GM12878 (cell line): ENCODE measurements around the gene POU2F1. TPM values are rescaled to one million over a fixed set of nuclear protein-coding genes. Genes with fewer than 3 reads are reported as not detected.

Experiments used
- ATAC-seq: fragments of 200-7000 bp; cut with Tn5 transposase; 3 replicates; pipeline ENCODE4 v1.9.1; 2020; ENCODE audit warnings: mild to moderate bottlenecking, moderate library complexity
- BruUV-seq: library from RNA; stranded (reverse); fragments of 400-500 nt; replicated peaks from 2 replicates; lab custom pipeline; 2021; lab: Mats Ljungman, UMichigan
- CTCF ChIA-PET: fragments of 300-600 bp; sonication (Branson Sonifier 250); formaldehyde crosslinking; extraction: SDS; loops from one replicate; lab custom pipeline; 2021; ENCODE audit warnings: inconsistent platforms; lab: Yijun Ruan, JAX
- POLR2A ChIA-PET: fragments of 350-600 bp; formaldehyde crosslinking; extraction: SDS; loops from one replicate; lab custom pipeline; 2021; ENCODE audit warnings: inconsistent platforms; lab: Charles Lee
- RAD21 ChIA-PET: fragments of 300-600 bp; sonication (Branson Sonifier 250); formaldehyde crosslinking; loops from one replicate; lab custom pipeline; 2023; ENCODE audit warnings: antibody characterized with exemption; ENCODE audit not compliant: unreplicated experiment; lab: Charles Lee
- SMC1A ChIA-PET: fragments of 300-600 bp; sonication (Branson Sonifier 250); formaldehyde crosslinking; loops from one replicate; lab custom pipeline; 2023; ENCODE audit not compliant: unreplicated experiment, uncharacterized antibody; lab: Charles Lee
- DNase-seq: peaks from one replicate; pipeline ENCODE4 v3.0.0-alpha.2; 2011; ENCODE audit warnings: low read depth, low spot score
- FAIRE-seq: peaks from 3 replicates; lab custom pipeline; 2011; peaks lifted over from hg19 to GRCh38; lab: Jason Lieb, UNC
- H2AFZ ChIP-seq: 2 replicates; pipeline ENCODE4 v1.6.0; 2011; ENCODE audit warnings: low read depth, low read length, control low read depth; ENCODE audit not compliant: control insufficient read depth
- H3K27ac ChIP-seq: 2 replicates; pipeline ENCODE4 v1.5.1; 2011; ENCODE audit warnings: control low read depth; ENCODE audit not compliant: control insufficient read depth, insufficient read depth
- H3K27me3 ChIP-seq, 2 experiments: replicated peaks in 1 of 2; 2 replicates each; pipeline versions ENCODE4 v1.6.0 to v1.6.1; 2011; ENCODE audit warnings: low read length in 1 of 2; ENCODE audit not compliant: control insufficient read depth in 2 of 2, insufficient read depth in 2 of 2
- H3K36me3 ChIP-seq, 2 experiments: 2 replicates each; pipeline ENCODE4 v1.5.1; 2011; ENCODE audit warnings: low read length in 1 of 2; ENCODE audit not compliant: control insufficient read depth in 2 of 2, insufficient read depth in 2 of 2
- H3K4me1 ChIP-seq: 2 replicates; pipeline ENCODE4 v1.6.1; 2011; ENCODE audit warnings: mild to moderate bottlenecking, low read length, moderate library complexity, mixed read lengths; ENCODE audit not compliant: control insufficient read depth, insufficient read depth
- H3K4me2 ChIP-seq: 2 replicates; pipeline ENCODE4 v1.6.0; 2011; ENCODE audit warnings: control low read depth; ENCODE audit not compliant: control insufficient read depth, insufficient read depth
- H3K4me3 ChIP-seq: fragments of 200-600 bp; sonication (generic); 2 replicates; pipeline ENCODE4 v1.5.1; 2016
- H3K79me2 ChIP-seq: 2 replicates; pipeline ENCODE4 v1.6.0; 2011; ENCODE audit warnings: low read length; ENCODE audit not compliant: control insufficient read depth, insufficient read depth
- H3K9ac ChIP-seq: 2 replicates; pipeline ENCODE4 v1.8.0; 2011; ENCODE audit warnings: low read length, control low read depth, mixed read lengths; ENCODE audit not compliant: control insufficient read depth, insufficient read depth
- H3K9me3 ChIP-seq: replicated peaks from 3 replicates; pipeline ENCODE4 v1.5.1; 2011; ENCODE audit warnings: mild to moderate bottlenecking, low read length; ENCODE audit not compliant: control insufficient read depth, insufficient read depth
- H4K20me1 ChIP-seq: 2 replicates; pipeline ENCODE4 v1.6.0; 2011; ENCODE audit not compliant: control insufficient read depth, insufficient read depth
- CEBPZ ChIP-seq: fragments of 150-350 bp; IDR thresholded peaks from 2 replicates; pipeline ENCODE4 v1.6.1; 2016; ENCODE audit warnings: low read depth, low read length
- CHD4 ChIP-seq: fragments of 200-600 bp; sonication (generic); IDR thresholded peaks from 2 replicates; pipeline ENCODE4 v1.6.1; 2016; ENCODE audit warnings: mild to moderate bottlenecking
- GATAD2B ChIP-seq: fragments of 450-650 bp; conservative IDR thresholded peaks from 2 replicates; pipeline ENCODE4 v1.6.1; 2017; ENCODE audit warnings: low read depth, mild to moderate bottlenecking, moderate library complexity
- IKZF2 ChIP-seq, 2 experiments: fragments of 450-650 bp; IDR thresholded peaks; 2 replicates each; pipeline ENCODE4 v1.6.1; 2017; ENCODE audit warnings: mild to moderate bottlenecking in 2 of 2, moderate library complexity in 2 of 2
- JUND ChIP-seq: IDR thresholded peaks from 2 replicates; pipeline ENCODE4 v1.6.1; 2012; ENCODE audit warnings: low read depth, mild to moderate bottlenecking, low read length, improper control_type of control experiment, moderate library complexity
- KDM1A ChIP-seq: fragments of 200-600 bp; sonication (generic); IDR thresholded peaks from 2 replicates; pipeline ENCODE4 v1.6.1; 2016; ENCODE audit warnings: borderline replicate concordance
- MTA3 ChIP-seq: IDR thresholded peaks from 2 replicates; pipeline ENCODE4 v1.6.1; 2012; ENCODE audit warnings: low read length, inconsistent platforms, borderline replicate concordance
- NR2C2 ChIP-seq: IDR thresholded peaks from 2 replicates; pipeline ENCODE4 v1.6.1; 2011; ENCODE audit warnings: borderline replicate concordance, low read depth; ENCODE audit not compliant: control insufficient read depth, insufficient read length
- NR2F1 ChIP-seq: fragments of 450-650 bp; conservative IDR thresholded peaks from 2 replicates; pipeline ENCODE4 v1.6.1; 2017; ENCODE audit warnings: mild to moderate bottlenecking
- POLR2A ChIP-seq: IDR thresholded peaks from 2 replicates; pipeline ENCODE4 v1.6.1; 2011; ENCODE audit warnings: low read depth, mild to moderate bottlenecking, low read length
- POLR2AphosphoS2 ChIP-seq: IDR thresholded peaks from 2 replicates; pipeline ENCODE4 v1.6.1; 2011; ENCODE audit warnings: low read depth, mild to moderate bottlenecking, low read length, improper control_type of control experiment, moderate library complexity
- RBBP5 ChIP-seq: fragments of 200-600 bp; sonication (generic); conservative IDR thresholded peaks from 2 replicates; pipeline ENCODE4 v1.6.1; 2016
- RELB ChIP-seq: fragments of 450-650 bp; IDR thresholded peaks from 2 replicates; pipeline ENCODE4 v1.6.1; 2017; ENCODE audit warnings: low read depth, mild to moderate bottlenecking, moderate library complexity
- RUNX3 ChIP-seq: IDR thresholded peaks from 2 replicates; pipeline ENCODE4 v1.6.1; 2012; ENCODE audit warnings: low read length, inconsistent platforms
- SIN3A ChIP-seq: IDR thresholded peaks from 2 replicates; pipeline ENCODE4 v1.6.1; 2012; ENCODE audit warnings: low read depth, low read length, improper control_type of control experiment
- SMC3 ChIP-seq: IDR thresholded peaks from 2 replicates; pipeline ENCODE4 v1.6.1; 2011; ENCODE audit warnings: low read length, improper control_type of control experiment, borderline replicate concordance
- SRF ChIP-seq, 2 experiments: IDR thresholded peaks; 2 replicates each; pipeline ENCODE4 v1.6.1; 2011; ENCODE audit warnings: low read depth in 2 of 2, low read length in 2 of 2, mild to moderate bottlenecking in 1 of 2, moderate library complexity in 1 of 2
- STAT3 ChIP-seq: IDR thresholded peaks from 2 replicates; pipeline ENCODE4 v1.6.1; 2011; ENCODE audit warnings: low read depth, low read length, improper control_type of control experiment
- TARDBP ChIP-seq: IDR thresholded peaks from 2 replicates; pipeline ENCODE4 v1.6.1; 2016; ENCODE audit warnings: borderline replicate concordance
- YBX1 ChIP-seq: fragments of 450-650 bp; IDR thresholded peaks from 2 replicates; pipeline ENCODE4 v1.6.1; 2016; ENCODE audit warnings: antibody characterized with exemption
- YY1 ChIP-seq: IDR thresholded peaks from 2 replicates; pipeline ENCODE4 v1.6.1; 2011; ENCODE audit warnings: low read depth, mild to moderate bottlenecking, low read length
- ZNF274 ChIP-seq: IDR thresholded peaks from one replicate; pipeline ENCODE4 v1.8.0; 2011; ENCODE audit not compliant: insufficient read length, insufficient read depth
- WGBS: methylation state at CpG from one replicate; pipeline ENCODE4 v1.1.6; 2016; ENCODE audit warnings: low lambda C conversion rate; ENCODE audit not compliant: insufficient replicate concordance, insufficient coverage; ENCODE audit errors: missing lambda C conversion rate; 5-methylcytosine and 5-hydroxymethylcytosine counted together
- in situ Hi-C: fragments of 300-500 bp; cut with MboI; formaldehyde crosslinking; loops from 9 replicates; pipeline ENCODE4 v1.14.3; 2018; ENCODE audit warnings: mixed read lengths
- intact Hi-C: fragments of 100-400 bp; cut with micrococcal nuclease; formaldehyde crosslinking; loops from one replicate; pipeline ENCODE4 v1.14.2; 2022; ENCODE audit not compliant: unreplicated experiment
- polyA plus RNA-seq, 11 experiments: library from polyadenylated mRNA; depleted of rRNA in 4 of 11; unstranded in 6 of 11; stranded (reverse) in 5 of 11; fragments of >200 nt; fragmentation: Nextera tagmentation in 4 of 11; fragmentation: Illumina TruSeq in 1 of 11; extraction: Ambion mirVana in 4 of 11; extraction: Trizol in 1 of 11; gene quantifications; 1 replicate in 1 of 11; 2 replicates in 10 of 11; pipeline versions ENCODE4 v1.2.1 to v1.2.3, GENCODE V29; 2011 to 2016; ENCODE audit warnings: inconsistent platforms in 2 of 11, missing spikeins in 2 of 11, low read depth in 1 of 11
- total RNA-seq, 4 experiments: library from RNA; depleted of rRNA in 3 of 4; stranded (reverse); fragments of >200 nt in 3 of 4; fragmentation: Illumina TruSeq in 1 of 4; extraction: Trizol in 1 of 4; gene quantifications; 2 replicates each; pipeline versions ENCODE4 v1.2.1 to v1.2.3, GENCODE V29; 2013 to 2021

Gene POU2F1
- total and polyA plus RNA-seq, 10 of the 15 experiments (the other 5 are each of a cell fraction or from before 2014, with no cell fraction given): 2.5 to 21.7 (median 12.5) TPM

GRCh38 chr1:167328816-167329483, 108.3 kb downstream of the POU2F1 start:
- POLR2A ChIA-PET: interaction anchor here (0.5 to 3.2 kb wide), 15 partner anchors 12 to 387 kb away, joined by 3 to 13 read pairs (median 3); partner anchors contain the start of gene POU2F1
- CTCF ChIA-PET: interaction anchor here (0.9 to 6.4 kb wide), 10 partner anchors 8 to 386 kb away, joined by 3 to 56 read pairs (median 4); partner anchors contain the start of gene POU2F1
- Histone ChIP-seq H3K4me2 (peak overlapping the region; percentile 91), H3K27me3 (no peaks in the 10 kb centered on the region), H3K9me3 (peaks cover 6% of the 10 kb centered on the region; the same call in 2 of the 3 replicates), H3K4me1 (peaks cover 36% of the 10 kb centered on the region), H3K79me2 (peaks cover 44% of the 10 kb centered on the region), H4K20me1 (no peaks in the 10 kb centered on the region), H2AFZ (peak overlapping the region; percentile 64), H3K9ac (peak overlapping the region; percentile 54), H3K27ac (peak overlapping the region; percentile 82), H3K36me3 (no peaks in the 10 kb centered on the region), H3K4me3 (peak overlapping the region; percentile 72)
- DNase-seq (peak; percentile 84), ATAC-seq (peak; percentile 77), FAIRE-seq (peak; percentile 89)
- SMC1A ChIA-PET: interaction anchor here (0.9 to 5.3 kb wide), 21 partner anchors 9 to 359 kb away, joined by 3 to 63 read pairs (median 6); partner anchors contain the start of gene POU2F1
- in situ Hi-C loops: no loop called here
- under 1% methylated on average over 8 of the region's 8 CpGs for WGBS
- intact Hi-C loops: loop anchor here (2.0 kb wide), 1 partner anchor 108 kb away; the partner anchor contains the start of gene POU2F1
- RAD21 ChIA-PET: interaction anchor here (0.7 to 6.5 kb wide), 15 partner anchors 9 to 110 kb away, joined by 3 to 53 read pairs (median 4); partner anchors contain the start of gene POU2F1
- BruUV-seq: no TSS peak
- no peak for TF ChIP-seq MTA3
- no peak for TF ChIP-seq KDM1A
- peak; percentile 29 to 36; a peak in 2 of 4 replicates for TF ChIP-seq IKZF2 (IDR thresholded peaks at IDR 0.05)
- TF ChIP-seq RBBP5: no peak
- no peak for TF ChIP-seq STAT3
- no peak for TF ChIP-seq POLR2AphosphoS2
- no peak for TF ChIP-seq JUND
- TF ChIP-seq SRF (IDR thresholded peaks at IDR 0.05; ENCODE audit: low read depth in 2 of 2, low read length in 2 of 2): no peak
- TF ChIP-seq CEBPZ: no peak
- no peak for TF ChIP-seq NR2C2
- no peak for TF ChIP-seq YBX1
- TF ChIP-seq NR2F1: 0 out of 2 replicates have a peak, but pooled peaks have one; percentile 20
- TF ChIP-seq CHD4: no peak
- no peak for TF ChIP-seq POLR2A
- TF ChIP-seq RUNX3: no peak
- TF ChIP-seq RELB: peak; percentile 46; the same call in 1 of the 2 replicates
- TF ChIP-seq TARDBP: no peak
- TF ChIP-seq ZNF274: no peak
- no peak for TF ChIP-seq GATAD2B
- TF ChIP-seq SIN3A: no peak
- TF ChIP-seq SMC3: no peak
- no peak for TF ChIP-seq YY1
